ENCODE data around the gene VAT1L.

GRCh38 chr16:77738706-77739558 is 49.4 kb upstream of the VAT1L start:
- TF ChIP-seq CTCF (IDR thresholded peaks at IDR 0.05; ENCODE audit: low read length): no peak
- TF ChIP-seq EZH2 (IDR thresholded peaks at IDR 0.05; ENCODE audit: borderline replicate concordance, low read length): no peak

All from OCI-LY1 (cell line).